Measurements from ENCODE around the gene MRFAP1. TPM values are rescaled to one million over a fixed set of nuclear protein-coding genes. Genes with fewer than 3 reads are reported as not detected.

MRFAP1 gene
- total RNA-seq, 1 donor from 2014 or later: 93.8 TPM

GRCh38 chr4:6633091-6633906 lies 7.2 kb upstream of the MRFAP1 start:
- ChIA-PET CTCF (no interaction called here), POLR2A (interaction anchor here (0.7 kb wide), 1 partner anchor 77 kb away, joined by 3 read pairs; no protein-coding TSS in a partner anchor)
- ATAC-seq (ENCODE audit: low read depth) (no peak), DNase-seq (no peak)
- Mint-ChIP-seq H3K4me1 (no peaks in the 10 kb centered on the region), H3K4me3 (no peak overlapping the region), H3K27me3 (no peaks in the 10 kb centered on the region), H3K9me3 (no peaks in the 10 kb centered on the region), H3K36me3 (ENCODE audit: low read depth) (no peaks in the 10 kb centered on the region), H3K27ac (no peak overlapping the region)
- intact Hi-C loops (cut with micrococcal nuclease): no loop called here
- TF ChIP-seq CTCF (IDR thresholded peaks at IDR 0.05): no peak

DNA sequence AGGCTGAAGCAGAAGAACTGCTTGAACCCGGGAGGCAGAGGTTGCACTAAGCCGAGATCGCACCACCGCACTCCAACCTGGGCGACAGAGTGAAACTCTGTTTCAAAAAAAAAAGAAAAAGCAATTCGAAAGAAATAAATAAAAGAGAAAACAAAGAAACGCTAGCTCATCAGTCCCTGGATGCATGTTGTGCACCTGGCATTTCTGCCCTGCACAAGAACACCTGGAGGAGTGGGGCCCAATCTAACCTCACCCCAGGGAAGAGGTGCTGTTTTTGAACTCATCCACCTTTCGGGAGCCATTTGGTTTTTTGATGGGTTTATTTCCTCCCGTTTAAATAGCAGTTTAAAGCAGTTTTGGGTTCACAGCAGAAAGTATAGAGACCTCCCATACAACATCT lies 5.7 kb upstream of the MRFAP1 start:
- CTCF ChIA-PET: no interaction called here
- no peaks in the 10 kb centered on the region for H3K9me3 Mint-ChIP-seq
- no peaks in the 10 kb centered on the region for H3K27me3 Mint-ChIP-seq
- DNase-seq (no peak), ATAC-seq (ENCODE audit: low read depth) (no peak)
- no peak overlapping the region for H3K4me3 Mint-ChIP-seq
- no peak for TF ChIP-seq CTCF (IDR thresholded peaks at IDR 0.05)
- POLR2A ChIA-PET: no interaction called here
- no peaks in the 10 kb centered on the region for H3K4me1 Mint-ChIP-seq
- H3K36me3 Mint-ChIP-seq (ENCODE audit: low read depth): no peaks in the 10 kb centered on the region
- intact Hi-C loops (cut with micrococcal nuclease): no loop called here
- no peak overlapping the region for H3K27ac Mint-ChIP-seq

DNA sequence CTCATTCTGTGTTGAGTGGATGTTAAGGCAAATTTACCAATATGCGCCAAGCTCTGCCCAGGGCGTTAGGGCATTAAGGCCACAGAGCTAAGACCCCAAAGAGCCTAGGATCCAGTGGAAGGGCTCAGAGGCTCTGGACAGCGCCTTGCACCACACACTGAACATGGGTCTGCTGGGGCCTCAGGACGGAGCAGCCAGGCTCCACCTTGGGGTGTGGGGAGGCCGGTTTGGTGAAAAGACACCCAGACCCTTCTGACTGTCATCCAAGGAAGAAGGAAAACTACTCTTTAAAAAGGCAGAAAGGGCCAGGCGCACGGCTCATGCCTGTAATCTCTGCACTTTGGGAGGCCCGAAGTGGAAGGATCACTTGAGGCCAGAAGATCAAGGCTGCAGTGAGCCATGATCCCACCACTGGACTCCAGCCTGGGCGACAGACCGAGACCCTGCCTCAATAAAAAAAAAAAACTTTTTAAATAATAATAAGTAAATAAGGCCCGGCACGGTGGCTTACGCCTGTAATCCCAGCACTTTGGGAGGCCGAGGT lies 1.3 kb upstream of the MRFAP1 start:
- H3K27me3 Mint-ChIP-seq: no peaks in the 10 kb centered on the region
- no peak overlapping the region for H3K4me3 Mint-ChIP-seq
- ChIA-PET POLR2A (interaction anchor here (0.6 to 5.8 kb wide), 8 partner anchors 35 to 270 kb away, joined by 3 to 118 read pairs (median 21); partner anchors contain the start of genes BLOC1S4, MAN2B2, MRFAP1L1 and TBC1D14), CTCF (no interaction called here)
- H3K36me3 Mint-ChIP-seq (ENCODE audit: low read depth): peaks cover 39% of the 10 kb centered on the region
- intact Hi-C loops (cut with micrococcal nuclease): no loop called here
- no peak overlapping the region for H3K27ac Mint-ChIP-seq
- no peaks in the 10 kb centered on the region for H3K9me3 Mint-ChIP-seq
- DNase-seq (no peak), ATAC-seq (ENCODE audit: low read depth) (no peak)
- TF ChIP-seq CTCF (IDR thresholded peaks at IDR 0.05): no peak
- H3K4me1 Mint-ChIP-seq: peaks cover 36% of the 10 kb centered on the region

DNA sequence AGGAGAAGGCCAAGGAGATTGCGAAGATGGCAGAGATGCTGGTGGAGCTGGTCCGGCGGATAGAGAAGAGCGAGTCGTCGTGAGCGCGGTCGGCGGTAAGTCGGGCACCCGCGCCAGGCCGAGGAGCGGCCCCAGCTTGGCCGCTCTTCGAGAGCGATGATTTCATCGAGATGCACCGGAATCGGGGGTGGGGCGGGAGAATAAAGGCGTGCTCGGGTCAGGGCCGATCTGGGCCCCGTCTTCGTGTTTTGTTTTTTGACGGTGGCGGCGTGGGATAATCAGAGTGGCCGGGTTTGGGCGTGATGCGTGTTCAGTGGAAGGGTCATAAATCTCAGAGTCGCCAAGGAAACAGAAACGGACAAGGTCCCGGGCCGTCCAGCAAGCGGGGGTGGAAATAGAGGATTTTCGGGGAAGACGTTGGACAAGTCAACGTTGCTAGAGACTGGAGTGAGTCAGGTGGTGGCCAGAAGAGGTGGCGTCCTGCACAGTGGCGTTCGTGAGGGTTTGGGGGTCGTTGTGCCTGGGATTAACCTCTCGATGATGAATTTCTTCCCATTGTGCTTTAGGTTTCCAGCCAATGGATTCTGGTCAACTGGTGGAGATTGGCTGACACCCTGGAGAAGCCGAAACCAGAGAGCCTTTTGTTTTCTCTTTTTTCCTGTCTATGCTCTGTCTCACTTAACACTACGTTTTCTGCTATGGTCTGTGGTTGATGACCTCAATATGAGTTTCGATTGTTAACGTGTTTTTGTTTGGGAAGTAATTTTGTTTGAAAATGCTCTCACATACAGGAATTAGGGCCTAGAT lies 882 bp downstream of the MRFAP1 start:
- intact Hi-C loops (cut with micrococcal nuclease): loop anchor here (2.0 kb wide), 2 partner anchors 17 to 345 kb away; no protein-coding TSS in a partner anchor
- ChIA-PET POLR2A (interaction anchor here (0.8 to 5.8 kb wide), 22 partner anchors 10 to 427 kb away, joined by 3 to 118 read pairs (median 6); partner anchors contain the start of genes BLOC1S4, GRPEL1, KIAA0232 and MAN2B2), CTCF (no interaction called here)
- peaks cover 39% of the 10 kb centered on the region for H3K36me3 Mint-ChIP-seq (ENCODE audit: low read depth)
- H3K27ac Mint-ChIP-seq: peak overlapping the region; percentile 100
- TF ChIP-seq CTCF (IDR thresholded peaks at IDR 0.05): no peak
- no peaks in the 10 kb centered on the region for H3K9me3 Mint-ChIP-seq
- no peaks in the 10 kb centered on the region for H3K27me3 Mint-ChIP-seq
- peaks cover 36% of the 10 kb centered on the region for H3K4me1 Mint-ChIP-seq
- ATAC-seq (ENCODE audit: low read depth) (peak; percentile 36), DNase-seq (no peak)
- H3K4me3 Mint-ChIP-seq: peak overlapping the region; percentile 99

Data from activated B cell treated with CpG ODN at 0.5 μM for 24 hours (primary cell).